Upper lobe of left lung (tissue), 6 donors: ENCODE measurements around the gene COL18A1. TPM values are rescaled to one million over a fixed set of nuclear protein-coding genes. Genes with fewer than 3 reads are reported as not detected.

Experiments used
- ATAC-seq, 2 donors: fragments of 200-7000 bp; cut with Tn5 transposase; one replicate each; pipeline ENCODE4 v1.9.1; 2022; ENCODE audit warnings: mild to moderate bottlenecking in 2 of 2, moderate library complexity in 2 of 2; ENCODE audit not compliant: low FRiP score in 2 of 2
- DNase-seq, 2 donors: peaks; one replicate each; pipeline ENCODE4 v3.0.0-alpha.2; 2019 to 2020
- H3K27ac ChIP-seq, 4 donors: fragments of 200-600 bp; sonication (generic); one replicate each; pipeline ENCODE4 v1.5.1; 2016 to 2019
- H3K27me3 ChIP-seq, 4 donors: fragments of 200-600 bp; sonication (generic); one replicate each; pipeline ENCODE4 v1.5.1; 2017 to 2019
- H3K36me3 ChIP-seq, 4 donors: fragments of 200-600 bp; sonication (generic); one replicate each; pipeline ENCODE4 v1.5.1; 2016 to 2019
- H3K4me1 ChIP-seq, 4 donors: fragments of 200-600 bp; sonication (generic); one replicate each; pipeline ENCODE4 v1.5.1; 2018 to 2019
- H3K4me3 ChIP-seq, 4 donors: fragments of 200-600 bp; sonication (generic); one replicate each; pipeline ENCODE4 v1.5.1; 2017 to 2019; ENCODE audit warnings: mild to moderate bottlenecking in 2 of 4, moderate library complexity in 1 of 4
- H3K9me3 ChIP-seq, 4 donors: fragments of 200-600 bp; sonication (generic); one replicate each; pipeline ENCODE4 v1.5.1; 2018 to 2019
- EP300 ChIP-seq, 4 donors: sonication (generic); formaldehyde crosslinking; IDR thresholded peaks; one replicate each; pipeline ENCODE4 v1.5.1; 2017; ENCODE audit warnings: antibody characterized with exemption in 4 of 4, control low read depth in 2 of 4
- POLR2A ChIP-seq, 4 donors: fragments of 450-650 bp; IDR thresholded peaks; one replicate each; pipeline ENCODE4 v1.5.1; 2016 to 2017; ENCODE audit warnings: antibody characterized with exemption in 4 of 4, mild to moderate bottlenecking in 2 of 4
- POLR2AphosphoS5 ChIP-seq, 2 donors: sonication (generic); formaldehyde crosslinking; IDR thresholded peaks; one replicate each; pipeline ENCODE4 v1.5.1; 2017; ENCODE audit warnings: antibody characterized with exemption in 2 of 2
- WGBS, 2 donors: methylation state at CpG; one replicate each; pipeline ENCODE4 v1.1.5; 2017 to 2018; 5-methylcytosine and 5-hydroxymethylcytosine counted together
- total RNA-seq, 6 donors: library from RNA; depleted of rRNA in 4 of 6; stranded (reverse); fragments of >200 nt in 4 of 6; gene quantifications; one replicate each; pipeline versions ENCODE4 v1.1.0 to v1.2.1, GENCODE V29; 2016 to 2021
- TF ChIP-seq, protein P1 (sequence below), 6 experiments: fragments of 450-650 bp in 4 of 6; fragments of 200-600 bp in 2 of 6; sonication (generic) in 2 of 6; IDR thresholded peaks; one replicate each; pipeline ENCODE4 v1.5.1; 2016 to 2019; ENCODE audit warnings: antibody characterized with exemption in 6 of 6
- donor health status: DM: no; HTN: no; CAD: no; lungs with moderate emphysema.
- donor health status: DM: no; HTN: yes; CAD: no; lungs with severe emphysema.

COL18A1 gene
- total RNA-seq, 6 donors from 2014 or later, result 34.5 to 138 (median 70.5) TPM

DNA sequence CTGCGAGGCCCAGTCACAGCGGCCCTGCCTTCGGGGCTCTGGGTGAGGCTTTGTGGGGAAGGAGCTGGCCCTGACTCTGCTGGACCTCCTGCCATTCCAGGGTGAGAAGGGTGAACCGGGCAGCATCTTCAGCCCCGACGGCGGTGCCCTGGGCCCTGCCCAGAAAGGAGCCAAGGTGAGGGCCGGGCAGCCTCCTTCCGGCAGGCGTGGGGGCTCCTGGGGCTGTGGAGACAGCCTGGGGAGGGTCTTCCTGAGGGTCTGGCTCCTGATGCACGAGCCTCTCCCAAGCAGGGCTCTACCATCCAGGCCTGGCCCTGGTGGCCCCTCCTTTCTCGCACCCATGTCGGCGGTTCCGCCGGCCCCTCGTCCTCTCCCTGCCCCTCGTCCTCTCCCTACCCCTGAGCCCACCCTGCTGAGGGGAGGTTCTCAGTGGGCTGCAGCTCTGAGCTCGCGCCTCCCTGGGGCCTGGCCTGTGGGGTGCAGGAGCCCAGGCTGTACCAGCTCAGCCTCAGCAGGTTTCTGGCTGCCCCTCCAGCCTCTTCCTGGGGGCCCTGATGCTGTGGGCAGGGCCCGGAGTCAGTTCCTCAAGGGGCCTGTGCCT, 88.5 kb downstream of the COL18A1 start:
- peaks cover 0 to 40% (median 18%) of the 10 kb centered on the region in 4 donors for H3K36me3 ChIP-seq
- 96 to 98% methylated on average over 9 to 15 of the region's 21 CpGs for WGBS, 2 donors
- H3K9me3 ChIP-seq, result no peaks in the 10 kb centered on the region
- H3K27me3 ChIP-seq, result no peaks in the 10 kb centered on the region
- H3K4me1 ChIP-seq, result no peaks in the 10 kb centered on the region
- no peak overlapping the region for H3K27ac ChIP-seq
- TF ChIP-seq, protein P1, sequence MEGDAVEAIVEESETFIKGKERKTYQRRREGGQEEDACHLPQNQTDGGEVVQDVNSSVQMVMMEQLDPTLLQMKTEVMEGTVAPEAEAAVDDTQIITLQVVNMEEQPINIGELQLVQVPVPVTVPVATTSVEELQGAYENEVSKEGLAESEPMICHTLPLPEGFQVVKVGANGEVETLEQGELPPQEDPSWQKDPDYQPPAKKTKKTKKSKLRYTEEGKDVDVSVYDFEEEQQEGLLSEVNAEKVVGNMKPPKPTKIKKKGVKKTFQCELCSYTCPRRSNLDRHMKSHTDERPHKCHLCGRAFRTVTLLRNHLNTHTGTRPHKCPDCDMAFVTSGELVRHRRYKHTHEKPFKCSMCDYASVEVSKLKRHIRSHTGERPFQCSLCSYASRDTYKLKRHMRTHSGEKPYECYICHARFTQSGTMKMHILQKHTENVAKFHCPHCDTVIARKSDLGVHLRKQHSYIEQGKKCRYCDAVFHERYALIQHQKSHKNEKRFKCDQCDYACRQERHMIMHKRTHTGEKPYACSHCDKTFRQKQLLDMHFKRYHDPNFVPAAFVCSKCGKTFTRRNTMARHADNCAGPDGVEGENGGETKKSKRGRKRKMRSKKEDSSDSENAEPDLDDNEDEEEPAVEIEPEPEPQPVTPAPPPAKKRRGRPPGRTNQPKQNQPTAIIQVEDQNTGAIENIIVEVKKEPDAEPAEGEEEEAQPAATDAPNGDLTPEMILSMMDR (IDR thresholded peaks at IDR 0.05), result no peak
- TF ChIP-seq EP300 (IDR thresholded peaks at IDR 0.05) (no peak), POLR2A (IDR thresholded peaks at IDR 0.05) (no peak), POLR2AphosphoS5 (IDR thresholded peaks at IDR 0.05) (no peak)
- H3K4me3 ChIP-seq, result no peak overlapping the region
- ATAC-seq (no peak), DNase-seq (peak in 1 of 2 donors; percentile 77)

DNA sequence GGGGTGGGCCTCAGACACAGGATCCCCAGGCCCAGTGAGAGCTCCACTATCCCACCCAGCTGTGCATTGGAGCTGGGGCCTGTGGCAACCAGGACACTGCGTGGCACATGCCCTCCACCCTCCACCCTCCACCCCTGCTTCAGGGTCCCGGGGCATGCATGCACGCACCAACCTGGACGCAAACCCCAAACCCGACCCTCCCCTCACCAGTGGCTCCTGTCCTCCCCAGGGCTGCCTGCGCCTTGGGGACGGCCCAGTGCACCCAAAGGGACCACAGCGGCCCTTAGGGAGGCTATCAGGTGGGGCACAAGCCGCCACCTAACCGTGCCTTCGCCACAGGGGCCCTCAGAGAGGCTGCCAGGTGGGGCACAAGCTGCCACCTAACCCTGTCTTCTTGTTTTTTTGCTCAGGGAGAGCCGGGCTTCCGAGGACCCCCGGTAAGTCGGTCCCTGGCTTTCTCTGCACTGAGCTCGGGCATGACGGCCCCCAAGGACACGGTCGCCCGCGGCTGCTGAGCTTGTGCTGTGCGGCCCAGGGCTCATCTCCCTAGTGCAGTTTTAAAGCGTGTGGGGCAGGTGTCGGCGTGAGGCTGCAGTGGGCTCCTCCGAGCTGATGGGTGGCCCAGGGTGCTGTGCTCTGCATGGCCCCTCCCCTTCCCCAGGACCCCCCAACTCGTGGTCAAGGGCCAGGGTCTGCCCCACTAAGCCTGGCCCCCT, 89.3 kb downstream of the COL18A1 start:
- peak in 1 of 2 donors; percentile 63 for DNase-seq
- 92 to 96% methylated on average over 19 to 24 of the region's 27 CpGs for WGBS, 2 donors
- H3K4me3 ChIP-seq, result no peak overlapping the region

DNA sequence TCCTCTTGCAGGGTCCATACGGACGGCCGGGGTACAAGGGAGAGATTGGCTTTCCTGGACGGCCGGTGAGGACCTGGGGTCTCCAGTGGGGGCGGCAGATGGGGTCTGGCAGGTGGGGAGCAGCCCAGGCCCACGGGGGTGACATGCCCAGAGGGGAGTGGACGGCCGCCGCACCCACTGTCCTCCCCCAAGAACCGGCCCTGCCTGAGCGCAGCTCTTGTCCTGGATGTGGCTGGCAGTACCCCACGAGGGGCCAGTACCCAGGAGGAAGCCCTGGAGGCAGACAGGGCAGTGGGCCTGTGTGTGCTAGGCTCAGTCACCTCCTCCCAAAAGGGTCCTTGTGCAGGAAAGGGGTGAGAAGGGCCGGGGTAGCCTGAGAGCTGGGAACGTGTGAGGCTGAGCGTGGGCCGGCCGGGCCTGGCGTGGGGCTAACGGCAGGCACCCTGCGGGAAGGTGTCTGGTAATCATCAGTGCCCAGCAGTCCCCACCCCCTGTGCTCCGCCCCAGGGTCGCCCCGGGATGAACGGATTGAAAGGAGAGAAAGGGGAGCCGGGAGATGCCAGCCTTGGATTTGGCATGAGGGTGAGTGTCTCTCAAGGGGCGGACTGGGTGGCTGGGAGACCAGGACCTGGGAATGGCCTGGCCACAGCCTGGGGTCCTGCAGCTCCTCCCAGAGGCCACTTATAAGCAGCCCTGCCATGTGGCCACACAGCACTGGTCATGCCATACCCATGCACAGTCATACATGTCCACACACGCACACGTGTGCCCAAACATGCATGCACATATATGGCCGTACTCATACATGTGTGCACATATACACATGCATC, 90.1 kb downstream of the COL18A1 start:
- no peak for ATAC-seq
- TF ChIP-seq EP300 (IDR thresholded peaks at IDR 0.05), result no peak
- no peak for TF ChIP-seq POLR2A (IDR thresholded peaks at IDR 0.05)
- TF ChIP-seq, protein P1 (IDR thresholded peaks at IDR 0.05), result no peak
- TF ChIP-seq POLR2AphosphoS5 (IDR thresholded peaks at IDR 0.05), result no peak
- 88 to 93% methylated on average over 15 to 29 of the region's 30 CpGs for WGBS, 2 donors
- peaks cover 0 to 44% (median 20%) of the 10 kb centered on the region in 4 donors for H3K36me3 ChIP-seq
- DNase-seq, result peak in 1 of 2 donors; percentile 70
- H3K9me3 ChIP-seq, result no peaks in the 10 kb centered on the region
- no peak overlapping the region for H3K4me3 ChIP-seq
- no peak overlapping the region for H3K27ac ChIP-seq
- no peaks in the 10 kb centered on the region for H3K4me1 ChIP-seq
- no peaks in the 10 kb centered on the region for H3K27me3 ChIP-seq

More for the DNA sequence above, 89.3 kb downstream of the COL18A1 start:
- no peak for TF ChIP-seq POLR2A (IDR thresholded peaks at IDR 0.05)
- no peak for TF ChIP-seq EP300 (IDR thresholded peaks at IDR 0.05)
- TF ChIP-seq POLR2AphosphoS5 (IDR thresholded peaks at IDR 0.05), result no peak
- TF ChIP-seq, protein P1 (IDR thresholded peaks at IDR 0.05), result no peak
- no peaks in the 10 kb centered on the region for H3K4me1 ChIP-seq
- no peaks in the 10 kb centered on the region for H3K9me3 ChIP-seq
- peaks cover 0 to 44% (median 20%) of the 10 kb centered on the region in 4 donors for H3K36me3 ChIP-seq
- no peak for ATAC-seq
- no peak overlapping the region for H3K27ac ChIP-seq
- H3K27me3 ChIP-seq, result no peaks in the 10 kb centered on the region

DNA sequence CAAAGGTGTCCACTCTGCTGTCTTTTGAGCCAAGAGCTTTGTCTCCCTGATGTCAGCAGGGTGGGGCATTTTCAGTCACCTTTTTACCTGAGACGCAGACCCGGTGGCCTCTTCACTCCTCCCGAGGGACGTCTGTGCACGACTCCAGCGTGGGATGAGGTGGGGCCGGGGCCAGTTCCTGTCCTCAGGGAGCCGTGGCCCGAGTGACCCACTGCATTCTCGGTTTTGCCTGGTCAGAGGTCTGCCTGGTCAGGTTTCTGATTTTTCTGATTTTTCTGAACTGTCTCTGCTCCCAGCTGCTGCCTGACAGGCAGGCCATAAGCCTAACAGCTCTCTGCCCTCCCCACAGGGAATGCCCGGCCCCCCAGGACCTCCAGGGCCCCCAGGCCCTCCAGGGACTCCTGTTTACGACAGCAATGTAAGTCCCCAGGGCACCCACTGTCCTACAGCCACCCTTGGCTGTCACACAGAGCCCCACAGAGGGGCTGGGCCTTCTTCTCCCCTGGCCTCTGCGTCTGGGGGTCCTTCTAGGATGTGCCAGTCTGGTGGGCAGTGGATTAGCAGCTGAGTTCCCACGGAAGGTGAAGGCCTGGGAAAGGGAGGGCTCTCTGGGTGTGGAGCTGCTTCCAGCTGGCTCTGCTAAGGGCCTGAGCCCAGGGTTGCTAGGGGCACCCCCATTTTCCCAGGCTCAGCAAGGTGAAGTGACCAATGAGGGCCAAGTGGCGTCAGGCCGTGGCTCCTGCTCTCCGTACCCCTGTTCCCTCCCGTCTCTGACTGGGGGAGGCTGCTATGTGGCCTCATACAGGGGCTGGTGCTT, 91.4 kb downstream of the COL18A1 start:
- ATAC-seq (no peak), DNase-seq (peak in 1 of 2 donors; percentile 49)
- Histone ChIP-seq H3K27me3 (no peaks in the 10 kb centered on the region), H3K27ac (no peak overlapping the region), H3K9me3 (no peaks in the 10 kb centered on the region), H3K36me3 (peaks cover 0 to 44% (median 20%) of the 10 kb centered on the region in 4 donors), H3K4me3 (no peak overlapping the region), H3K4me1 (no peaks in the 10 kb centered on the region)
- WGBS, 2 donors, result 88 to 96% methylated on average over 13 to 18 of the region's 18 CpGs
- no peak for TF ChIP-seq POLR2AphosphoS5 (IDR thresholded peaks at IDR 0.05)
- no peak for TF ChIP-seq EP300 (IDR thresholded peaks at IDR 0.05)
- TF ChIP-seq, protein P1 (IDR thresholded peaks at IDR 0.05), result no peak
- TF ChIP-seq POLR2A (IDR thresholded peaks at IDR 0.05), result no peak
